Measurements from ENCODE around the gene ALOXE3.

The ALOXE3 gene

DNA sequence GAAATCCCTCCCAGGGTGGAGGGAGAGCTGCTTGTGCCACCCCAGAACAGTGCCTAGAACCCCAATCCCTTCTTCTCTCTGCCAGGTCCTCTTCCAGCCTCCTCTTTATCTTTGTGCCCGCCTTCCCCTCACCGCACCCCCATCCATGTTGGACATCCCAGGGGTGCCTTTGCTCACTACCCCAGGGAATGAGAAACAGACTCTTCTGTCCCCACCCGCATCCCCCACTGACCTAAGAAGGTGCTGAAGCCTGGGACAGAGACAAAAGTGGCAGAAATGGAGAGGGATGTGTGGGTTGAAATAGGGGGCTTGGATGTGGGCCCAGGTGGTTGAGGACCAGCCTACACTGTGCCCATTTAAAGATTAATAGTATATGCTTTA is 62.5 kb downstream of the ALOXE3 start:
- in situ Hi-C loops (cut with MboI; ENCODE audit: low sequenced_read_pairs): no loop called here

DNA sequence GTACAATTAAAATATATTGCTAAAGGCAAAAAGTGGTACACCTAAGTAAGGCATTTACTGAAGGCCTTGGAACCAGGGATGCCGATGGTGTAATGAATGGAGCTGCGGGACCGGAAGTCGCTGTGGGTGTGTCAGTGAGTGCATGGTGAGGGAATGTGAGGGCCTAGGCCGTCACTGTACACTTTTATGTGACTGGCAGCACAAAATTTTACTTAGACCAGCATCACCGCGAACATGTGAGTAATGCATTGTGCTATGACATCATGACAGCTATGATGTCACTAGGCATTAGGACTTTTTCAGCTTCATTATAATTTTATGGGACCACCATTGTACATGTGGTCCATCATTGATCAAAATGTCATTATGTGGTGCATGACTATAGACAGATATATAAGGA is 64.7 kb downstream of the ALOXE3 start:
- in situ Hi-C loops (cut with MboI; ENCODE audit: low sequenced_read_pairs): no loop called here

DNA sequence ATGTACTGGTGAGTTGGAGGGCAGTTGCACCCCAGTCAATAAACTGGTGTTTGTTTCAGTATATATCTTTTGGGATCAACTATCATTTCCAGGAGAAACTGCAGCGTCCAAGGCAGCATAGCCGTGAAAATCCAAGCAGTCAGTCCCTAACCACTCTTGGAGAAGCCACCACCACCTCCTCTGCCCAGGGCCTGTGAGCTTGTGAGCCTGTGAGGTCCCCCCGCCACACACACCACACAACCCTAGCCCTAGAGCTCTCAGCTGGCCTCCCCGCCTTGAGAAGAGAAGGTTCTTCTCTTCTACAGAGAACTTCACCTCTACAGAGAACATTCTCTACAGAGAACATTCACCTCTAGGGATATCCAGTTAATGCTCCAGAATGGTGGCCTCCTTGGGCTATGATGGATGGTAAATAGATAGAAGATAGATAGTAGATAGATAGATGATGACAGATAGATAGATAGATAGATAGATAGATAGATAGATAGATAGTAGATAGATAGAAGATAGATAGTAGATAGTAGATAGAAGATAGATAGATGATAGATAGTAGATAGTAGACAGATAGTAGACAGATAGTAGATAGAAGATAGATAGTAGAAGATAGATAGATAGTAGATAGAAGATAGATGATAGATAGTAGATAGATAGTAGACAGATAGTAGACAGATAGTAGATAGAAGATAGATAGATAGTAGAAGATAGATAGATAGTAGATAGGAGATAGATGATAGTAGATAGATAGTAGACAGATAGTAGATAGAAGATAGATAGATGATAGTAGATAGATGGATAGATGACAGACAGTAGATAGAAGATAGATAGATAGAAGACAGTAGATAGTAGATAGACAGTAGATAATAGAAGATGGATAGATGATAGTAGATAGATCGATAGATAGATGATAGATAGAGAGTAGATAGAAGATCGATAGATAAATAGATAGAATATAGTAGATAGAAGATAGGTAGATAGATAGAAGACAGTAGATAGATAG is 65.8 kb downstream of the ALOXE3 start:
- in situ Hi-C loops (cut with MboI; ENCODE audit: low sequenced_read_pairs): no loop called here

DNA sequence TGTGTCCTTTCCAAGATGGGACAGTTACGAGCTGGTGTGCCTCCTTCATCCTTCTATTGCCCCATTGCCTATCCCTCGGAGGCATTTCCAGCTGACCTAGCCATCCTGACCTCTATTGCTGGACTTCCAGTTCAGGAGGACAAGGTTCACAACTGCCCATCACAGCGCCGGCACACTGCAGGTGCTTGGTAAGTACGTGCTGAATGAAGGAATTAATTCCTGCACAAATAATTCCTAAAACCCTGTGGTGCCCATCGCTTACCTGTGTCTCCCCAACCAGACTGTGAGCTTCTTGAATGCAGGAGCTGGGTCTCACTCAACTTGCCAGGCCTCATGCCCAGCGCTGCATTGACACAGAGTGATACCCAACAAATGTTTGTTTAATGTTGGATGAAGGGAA is 66.5 kb downstream of the ALOXE3 start:
- in situ Hi-C loops (cut with MboI; ENCODE audit: low sequenced_read_pairs): no loop called here

DNA sequence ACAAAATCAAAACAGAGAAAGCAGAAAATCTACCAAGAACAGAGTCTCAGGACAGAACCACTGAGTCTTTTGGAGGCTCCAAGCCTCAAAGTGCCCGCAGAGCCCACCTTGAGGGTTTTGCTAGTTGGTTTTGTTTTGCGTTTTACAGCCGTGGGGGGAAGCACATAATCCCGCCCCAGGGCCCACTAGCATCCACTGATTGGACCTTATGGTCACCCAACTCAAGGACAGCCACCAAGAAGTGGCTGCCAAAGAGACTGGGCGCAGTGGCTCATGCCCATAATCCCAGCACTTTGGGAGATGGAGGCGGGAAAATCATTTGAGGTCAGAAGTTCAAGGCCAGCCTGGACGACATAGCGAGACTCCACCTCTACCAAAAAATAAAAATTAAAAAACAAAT is 69.6 kb downstream of the ALOXE3 start:
- in situ Hi-C loops (cut with MboI; ENCODE audit: low sequenced_read_pairs): no loop called here

DNA sequence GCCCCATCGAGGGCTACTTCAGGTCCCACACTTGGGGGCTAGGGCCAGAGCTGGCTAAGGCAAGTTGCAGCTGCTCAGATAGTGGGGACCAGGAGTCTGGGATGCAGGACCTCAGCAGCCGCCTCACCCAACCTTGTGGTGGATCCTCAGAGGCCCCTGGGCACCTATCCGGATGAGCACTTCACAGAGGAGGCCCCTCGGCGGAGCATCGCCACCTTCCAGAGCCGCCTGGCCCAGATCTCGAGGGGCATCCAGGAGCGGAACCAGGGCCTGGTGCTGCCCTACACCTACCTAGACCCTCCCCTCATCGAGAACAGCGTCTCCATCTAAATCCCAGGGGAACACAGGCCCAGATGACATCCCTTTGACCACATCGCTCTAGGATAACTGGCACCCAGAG is 70.1 kb downstream of the ALOXE3 start:
- in situ Hi-C loops (cut with MboI; ENCODE audit: low sequenced_read_pairs): no loop called here

DNA sequence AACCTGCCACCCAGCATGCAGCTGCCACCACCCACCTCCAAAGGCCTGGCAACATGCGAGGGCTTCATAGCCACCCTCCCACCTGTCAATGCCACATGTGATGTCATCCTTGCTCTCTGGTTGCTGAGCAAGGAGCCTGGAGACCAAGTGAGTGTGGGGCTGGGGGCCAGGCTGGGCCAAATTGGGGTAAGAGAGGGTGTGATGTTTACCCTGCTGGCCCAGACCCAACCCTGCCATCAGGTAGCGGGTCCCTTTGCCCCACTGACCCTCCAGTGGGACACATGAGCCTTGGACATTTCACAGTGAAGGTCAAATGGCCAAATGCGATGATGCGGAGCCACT is 70.6 kb downstream of the ALOXE3 start:
- in situ Hi-C loops (cut with MboI; ENCODE audit: low sequenced_read_pairs): no loop called here

DNA sequence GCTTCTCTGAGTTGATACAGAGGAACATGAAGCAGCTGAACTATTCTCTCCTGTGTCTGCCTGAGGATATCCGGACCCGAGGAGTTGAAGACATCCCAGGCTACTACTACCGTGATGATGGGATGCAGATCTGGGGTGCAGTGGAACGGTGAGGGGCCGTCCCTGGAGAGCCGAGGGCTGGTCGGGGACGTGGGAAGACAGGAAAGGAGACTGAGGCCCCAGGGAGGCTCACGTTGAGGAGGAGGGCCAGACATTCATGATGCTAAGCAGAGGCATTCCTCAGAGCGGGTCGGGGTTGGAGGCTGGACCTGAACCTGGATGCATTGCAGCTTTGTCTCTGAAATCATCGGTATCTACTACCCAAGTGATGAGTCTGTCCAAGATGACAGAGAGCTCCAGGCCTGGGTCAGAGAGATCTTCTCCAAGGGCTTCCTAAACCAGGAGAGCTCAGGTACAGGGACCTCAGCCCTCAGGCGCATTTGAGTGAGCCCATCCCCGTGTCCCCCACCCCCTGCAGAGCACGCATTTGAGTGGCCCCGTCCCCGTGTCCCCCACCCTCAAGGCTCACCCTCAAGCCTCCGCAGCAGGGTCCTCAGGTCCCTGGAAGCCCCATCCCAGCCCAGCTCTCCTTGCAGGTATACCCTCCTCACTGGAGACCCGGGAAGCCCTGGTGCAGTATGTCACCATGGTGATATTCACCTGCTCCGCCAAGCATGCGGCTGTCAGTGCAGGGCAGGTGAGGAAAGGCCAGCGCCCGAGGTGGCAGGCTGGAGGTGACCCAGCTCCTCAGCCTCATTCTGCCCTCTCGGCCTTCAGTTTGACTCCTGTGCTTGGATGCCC is 71.2 kb downstream of the ALOXE3 start:
- in situ Hi-C loops (cut with MboI; ENCODE audit: low sequenced_read_pairs): no loop called here

DNA sequence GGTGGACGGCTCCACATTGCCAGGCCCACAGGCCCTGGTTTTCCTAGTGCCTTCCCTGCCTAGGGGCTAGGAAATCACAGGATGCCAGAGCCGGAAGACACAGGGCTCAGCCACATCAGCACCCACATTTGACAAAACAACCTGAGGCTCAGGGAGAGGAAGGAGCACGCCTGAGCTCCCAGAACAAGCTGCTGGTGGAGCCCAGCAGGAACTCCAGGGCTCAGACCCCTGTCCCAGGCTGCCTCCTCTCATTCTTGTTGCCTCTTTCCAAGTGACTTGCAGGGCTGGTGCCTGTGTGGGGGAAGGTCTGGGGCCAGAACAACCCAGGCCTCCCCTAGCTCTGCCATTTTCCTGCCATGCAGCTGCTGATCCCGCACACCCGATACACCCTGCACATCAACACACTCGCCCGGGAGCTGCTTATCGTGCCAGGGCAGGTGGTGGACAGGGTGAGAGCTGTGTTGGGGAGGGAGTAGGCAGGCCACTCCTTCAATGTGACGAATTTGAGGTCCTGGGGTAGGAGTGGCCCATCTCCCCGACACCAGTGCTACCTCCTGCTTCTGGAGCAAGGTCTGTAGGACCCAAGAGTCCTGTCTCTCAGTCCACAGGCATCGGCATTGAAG is 71.9 kb downstream of the ALOXE3 start:
- in situ Hi-C loops (cut with MboI; ENCODE audit: low sequenced_read_pairs): no loop called here

All from hTERT RPE-1 (cell line).